Trophoblast cell (in vitro differentiated cells and primary cell): ENCODE results near the gene KCNA5.
A peak's percentile ranks its signal among the peaks of the same experiment; 100 is the strongest.

ENCODE experiments used
- DNase-seq, 2 donors: peaks; one replicate each; pipeline ENCODE4 v3.0.0-alpha.2; 2016
- H2AFZ ChIP-seq: 2 replicates; pipeline ENCODE4 v1.6.1; 2013; ENCODE audit warnings: low read length, moderate library complexity, mild to moderate bottlenecking; ENCODE audit not compliant: insufficient read depth, poor library complexity
- H2AK5ac ChIP-seq: 2 replicates; pipeline ENCODE4 v1.6.1; 2013; ENCODE audit warnings: mild to moderate bottlenecking, low read length
- H2BK120ac ChIP-seq: 2 replicates; pipeline ENCODE4 v1.6.1; 2013; ENCODE audit warnings: low read length, mild to moderate bottlenecking, moderate library complexity; ENCODE audit not compliant: insufficient read depth, poor library complexity
- H2BK12ac ChIP-seq: 2 replicates; pipeline ENCODE4 v1.6.1; 2013; ENCODE audit warnings: mild to moderate bottlenecking, low read length, moderate library complexity
- H2BK5ac ChIP-seq: 2 replicates; pipeline ENCODE4 v1.6.1; 2013; ENCODE audit warnings: low read length, low read depth, moderate library complexity, mild to moderate bottlenecking; ENCODE audit not compliant: poor library complexity
- H3K14ac ChIP-seq: 2 replicates; pipeline ENCODE4 v1.6.1; 2013; ENCODE audit warnings: mild to moderate bottlenecking, low read length
- H3K18ac ChIP-seq: 2 replicates; pipeline ENCODE4 v1.6.1; 2013; ENCODE audit warnings: mild to moderate bottlenecking, low read length
- H3K23ac ChIP-seq: 2 replicates; pipeline ENCODE4 v1.6.1; 2013; ENCODE audit warnings: low read length
- H3K27ac ChIP-seq: 2 replicates; pipeline ENCODE4 v1.5.1; 2013; ENCODE audit warnings: low read depth, mild to moderate bottlenecking, inconsistent platforms, low read length, moderate library complexity
- H3K27me3 ChIP-seq: 2 replicates; pipeline ENCODE4 v1.6.1; 2013; ENCODE audit warnings: inconsistent platforms, mild to moderate bottlenecking, low read length, moderate library complexity; ENCODE audit not compliant: insufficient read depth
- H3K36me3 ChIP-seq, 2 experiments: 1 replicate in 1 of 2; 2 replicates in 1 of 2; pipeline ENCODE4 v1.6.1; 2013; ENCODE audit warnings: low read length in 2 of 2, mild to moderate bottlenecking in 2 of 2, moderate library complexity in 1 of 2; ENCODE audit not compliant: insufficient read depth in 2 of 2, control insufficient read depth in 1 of 2
- H3K4ac ChIP-seq: 2 replicates; pipeline ENCODE4 v1.6.1; 2013; ENCODE audit warnings: low read depth, mild to moderate bottlenecking, low read length, moderate library complexity
- H3K4me1 ChIP-seq, 2 experiments: 1 replicate in 1 of 2; 2 replicates in 1 of 2; pipeline ENCODE4 v1.6.1; 2013; ENCODE audit warnings: low read length in 2 of 2, mild to moderate bottlenecking in 2 of 2, moderate library complexity in 1 of 2; ENCODE audit not compliant: insufficient read depth in 2 of 2, control insufficient read depth in 1 of 2
- H3K4me2 ChIP-seq: 2 replicates; pipeline ENCODE4 v1.6.1; 2013; ENCODE audit warnings: inconsistent platforms, mild to moderate bottlenecking, low read length, moderate library complexity
- H3K4me3 ChIP-seq: 2 replicates; pipeline ENCODE4 v1.5.1; 2013; ENCODE audit warnings: mild to moderate bottlenecking, low read depth, low read length, inconsistent platforms
- H3K79me1 ChIP-seq: one replicate; pipeline ENCODE4 v1.6.1; 2013; ENCODE audit warnings: low read length
- H3K79me2 ChIP-seq: 2 replicates; pipeline ENCODE4 v1.6.1; 2013; ENCODE audit warnings: low read length, mild to moderate bottlenecking; ENCODE audit not compliant: control insufficient read depth, insufficient read depth, poor library complexity
- H3K9ac ChIP-seq: 2 replicates; pipeline ENCODE4 v1.6.1; 2013; ENCODE audit warnings: mild to moderate bottlenecking, low read length
- H3K9me3 ChIP-seq: 2 replicates; pipeline ENCODE4 v1.6.1; 2013; ENCODE audit warnings: low read depth, mild to moderate bottlenecking, control low read depth, inconsistent platforms, low read length; ENCODE audit not compliant: insufficient read depth
- H4K12ac ChIP-seq: 2 replicates; pipeline ENCODE4 v1.6.1; 2013; ENCODE audit warnings: low read depth, mild to moderate bottlenecking, low read length, moderate library complexity
- H4K8ac ChIP-seq: 2 replicates; pipeline ENCODE4 v1.6.1; 2013; ENCODE audit warnings: low read depth, mild to moderate bottlenecking, low read length, moderate library complexity
- H4K91ac ChIP-seq: one replicate; pipeline ENCODE4 v1.6.1; 2013; ENCODE audit warnings: low read depth, mild to moderate bottlenecking, low read length, moderate library complexity
- WGBS: extraction: QIAGEN DNeasy Blood & Tissue Kit; methylation state at CpG from one replicate; pipeline ENCODE4 v1.1.7; 2013; ENCODE audit warnings: missing lambda C conversion rate; ENCODE audit not compliant: insufficient read length, insufficient coverage; ENCODE audit errors: extremely low coverage; 5-methylcytosine and 5-hydroxymethylcytosine counted together

The KCNA5 gene

DNA sequence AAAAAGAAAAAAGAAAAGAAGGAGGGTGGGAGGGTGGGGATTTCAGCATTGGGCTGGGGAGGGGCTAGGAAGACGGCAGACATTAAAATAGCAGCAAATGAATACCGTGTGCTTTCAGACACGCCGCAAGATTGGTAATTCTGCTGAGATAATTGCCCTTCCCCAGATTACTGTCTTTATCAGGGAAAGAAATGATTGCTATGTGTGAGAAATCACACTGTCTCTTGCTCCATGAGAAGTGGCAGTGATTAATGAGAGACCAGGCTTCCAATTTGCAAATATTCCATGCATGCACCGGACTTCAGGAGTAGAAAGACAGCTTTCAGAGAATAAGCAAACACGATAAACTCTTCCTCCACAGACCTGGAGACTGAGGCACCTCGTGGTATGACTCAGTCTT, 7.6 kb upstream of the KCNA5 start:
- Histone ChIP-seq H2BK12ac (no peak overlapping the region), H3K9ac (no peak overlapping the region)

GRCh38 chr12:5037795-5038357, 5.8 kb upstream of the KCNA5 start:
- H3K36me3 ChIP-seq, result no peaks in the 10 kb centered on the region
- H2BK5ac ChIP-seq, result no peak overlapping the region
- no peak overlapping the region for H2BK120ac ChIP-seq
- no peak overlapping the region for H2AK5ac ChIP-seq
- no peaks in the 10 kb centered on the region for H3K79me2 ChIP-seq
- peaks cover 13% of the 10 kb centered on the region for H3K27me3 ChIP-seq
- H4K91ac ChIP-seq, result no peak overlapping the region
- no peak overlapping the region for H3K23ac ChIP-seq
- no peak overlapping the region for H2AFZ ChIP-seq
- no peak overlapping the region for H4K12ac ChIP-seq
- no peak overlapping the region for H3K18ac ChIP-seq
- no peak overlapping the region for H3K27ac ChIP-seq
- no peak overlapping the region for H3K14ac ChIP-seq
- H3K4me1 ChIP-seq, result peaks cover 0 to 4% of the 10 kb centered on the region in 2 experiments
- no peak overlapping the region for H4K8ac ChIP-seq
- no CpG with 5 or more reads among the region's 9 CpGs for WGBS
- H3K9me3 ChIP-seq, result no peaks in the 10 kb centered on the region
- no peak overlapping the region for H3K4me2 ChIP-seq
- no peak overlapping the region for H3K4me3 ChIP-seq
- no peak for DNase-seq
- no peak overlapping the region for H3K4ac ChIP-seq
- H3K9ac ChIP-seq, result no peak overlapping the region
- H3K79me1 ChIP-seq, result no peaks in the 10 kb centered on the region
- no peak overlapping the region for H2BK12ac ChIP-seq

More for the DNA sequence above, 7.6 kb upstream of the KCNA5 start:
- Histone ChIP-seq H3K18ac (no peak overlapping the region), H3K36me3 (no peaks in the 10 kb centered on the region), H3K14ac (no peak overlapping the region), H2AFZ (no peak overlapping the region), H4K12ac (no peak overlapping the region), H4K91ac (no peak overlapping the region), H3K9me3 (peaks cover 2% of the 10 kb centered on the region), H3K79me1 (no peaks in the 10 kb centered on the region), H3K23ac (no peak overlapping the region), H3K4me1 (peaks cover 0 to 4% of the 10 kb centered on the region in 2 experiments), H2BK120ac (no peak overlapping the region), H3K27ac (no peak overlapping the region), H3K4me3 (no peak overlapping the region), H3K27me3 (no peaks in the 10 kb centered on the region), H2BK5ac (no peak overlapping the region), H3K4me2 (no peak overlapping the region), H3K4ac (no peak overlapping the region), H3K79me2 (no peaks in the 10 kb centered on the region), H2AK5ac (no peak overlapping the region), H4K8ac (no peak overlapping the region)
- DNase-seq, result peak; percentile 73 to 91
- WGBS, result no CpG with 5 or more reads among the region's 7 CpGs

DNA sequence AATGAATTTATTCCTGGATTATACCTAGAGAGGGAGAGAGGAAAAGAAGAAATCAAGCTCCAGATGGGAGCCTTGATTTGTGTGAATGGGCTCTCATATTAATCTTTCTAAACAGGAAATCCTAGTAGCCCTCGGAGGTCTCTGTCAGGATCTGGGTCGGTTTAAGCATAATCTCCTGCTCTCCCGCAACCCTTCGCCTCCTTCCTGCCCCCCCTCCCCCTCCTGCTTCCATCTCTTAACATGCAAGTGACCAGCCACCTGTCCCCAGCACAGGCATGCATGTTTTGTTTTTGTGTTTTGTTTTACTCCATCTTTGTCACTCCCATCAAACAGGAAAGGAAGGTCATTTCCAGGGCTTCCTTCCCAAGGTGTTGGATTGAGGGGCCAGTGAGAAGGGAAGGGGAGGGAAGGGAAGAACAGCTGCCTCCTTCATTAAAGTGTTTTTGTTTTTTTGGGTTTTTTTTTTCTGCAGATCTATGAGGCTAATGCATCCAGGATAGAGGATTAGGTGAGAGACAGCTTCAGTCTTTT, 4.8 kb upstream of the KCNA5 start:
- Histone ChIP-seq H3K9me3 (peaks cover under 1% of the 10 kb centered on the region), H3K4me1 (peaks cover 0 to 1% of the 10 kb centered on the region in 2 experiments), H3K36me3 (no peaks in the 10 kb centered on the region), H2BK12ac (no peak overlapping the region), H2BK120ac (no peak overlapping the region), H3K23ac (no peak overlapping the region), H4K8ac (no peak overlapping the region), H3K27me3 (peaks cover 22% of the 10 kb centered on the region), H3K27ac (no peak overlapping the region), H3K18ac (no peak overlapping the region), H4K91ac (no peak overlapping the region), H3K4ac (no peak overlapping the region), H3K79me1 (no peaks in the 10 kb centered on the region), H3K4me3 (no peak overlapping the region), H3K9ac (no peak overlapping the region), H3K14ac (no peak overlapping the region), H2AK5ac (no peak overlapping the region), H3K4me2 (no peak overlapping the region), H3K79me2 (no peaks in the 10 kb centered on the region), H4K12ac (no peak overlapping the region), H2BK5ac (no peak overlapping the region), H2AFZ (no peak overlapping the region)
- WGBS, result no CpG with 5 or more reads among the region's 4 CpGs
- DNase-seq, result no peak

DNA sequence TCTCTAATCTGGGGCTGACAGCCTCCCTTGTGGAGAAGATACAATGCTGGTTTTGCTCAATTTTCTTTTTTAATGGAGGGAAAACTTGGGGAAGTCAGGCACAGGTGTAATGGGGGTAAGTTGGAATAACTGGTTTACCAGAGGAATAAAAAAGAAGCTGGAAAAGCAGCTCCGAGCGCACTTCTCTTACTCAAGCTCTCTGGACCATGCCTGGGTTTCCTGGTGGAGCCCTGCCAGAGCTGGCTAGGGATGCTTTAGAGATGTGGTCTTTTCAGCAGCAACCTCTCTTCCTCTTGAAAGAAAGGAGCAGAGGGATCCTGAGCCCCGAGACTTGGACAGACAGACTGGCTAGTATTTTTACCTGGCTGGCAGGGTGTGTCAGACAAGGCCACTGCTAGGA, 3.9 kb upstream of the KCNA5 start:
- Histone ChIP-seq H3K27ac (no peak overlapping the region), H3K79me1 (no peaks in the 10 kb centered on the region), H3K23ac (no peak overlapping the region), H3K27me3 (peaks cover 32% of the 10 kb centered on the region), H3K9me3 (peaks cover 6% of the 10 kb centered on the region), H2AK5ac (no peak overlapping the region), H3K4ac (no peak overlapping the region), H3K14ac (no peak overlapping the region), H2BK120ac (no peak overlapping the region), H2AFZ (no peak overlapping the region), H2BK5ac (no peak overlapping the region), H4K91ac (no peak overlapping the region), H3K4me1 (peaks cover 2 to 4% of the 10 kb centered on the region in 2 experiments), H4K8ac (no peak overlapping the region), H3K9ac (no peak overlapping the region), H4K12ac (no peak overlapping the region), H3K18ac (no peak overlapping the region), H3K4me3 (no peak overlapping the region), H3K36me3 (no peaks in the 10 kb centered on the region), H2BK12ac (no peak overlapping the region), H3K4me2 (no peak overlapping the region), H3K79me2 (no peaks in the 10 kb centered on the region)
- DNase-seq, result no peak
- no CpG with 5 or more reads among the region's 3 CpGs for WGBS
